ENCODE results near the gene CLDN11. TPM values are rescaled to one million over a fixed set of nuclear protein-coding genes. Genes with fewer than 3 reads are reported as not detected.

The CLDN11 gene
- total and polyA plus RNA-seq, 2 of the 8 experiments (the other 6 are each of a cell fraction or from before 2014, with no cell fraction given), result 4.8 to 12.5 TPM

- no peak for FAIRE-seq
- Histone ChIP-seq H3K14ac (ENCODE audit: insufficient read length) (no peak overlapping the region), H3K27me3 (replicated peaks in 1 of 4; ENCODE audit: control insufficient read depth in 3 of 4, extremely low read depth in 1 of 4, insufficient read depth in 3 of 4, low read length in 3 of 4) (no peaks in the 10 kb centered on the region), H3K27ac (ENCODE audit: low read depth, low read length) (no peak overlapping the region), H2BK20ac (ENCODE audit: low read length) (no peak overlapping the region), H3K4me2 (ENCODE audit: insufficient read depth in 1 of 2, low read depth in 2 of 2, low read length in 2 of 2) (no peak overlapping the region), H3K23ac (ENCODE audit: insufficient read length) (no peak overlapping the region), H2BK5ac (ENCODE audit: low read depth, low read length) (no peak overlapping the region), H4K91ac (replicated peaks; ENCODE audit: insufficient read length, low read length) (no peak overlapping the region), H4K5ac (ENCODE audit: insufficient read length, low read depth, low read length) (no peak overlapping the region), H2AK5ac (ENCODE audit: low read depth, low read length) (no peak overlapping the region), H3K79me2 (ENCODE audit: control insufficient read depth in 1 of 2, insufficient read depth in 2 of 2, low read length in 2 of 2) (peaks cover 0 to 69% of the 10 kb centered on the region in 2 experiments; a peak in 3 of 4 replicates), H3K36me3 (ENCODE audit: control insufficient read depth in 2 of 4, insufficient read depth in 4 of 4, low read length in 3 of 4) (peaks cover 11 to 68% (median 49%) of the 10 kb centered on the region in 4 experiments), H3K4me1 (replicated peaks in 1 of 4; ENCODE audit: control insufficient read depth in 3 of 4, insufficient read depth in 4 of 4, low read length in 3 of 4) (no peaks in the 10 kb centered on the region), H3K18ac (ENCODE audit: extremely low read depth, low read length) (no peak overlapping the region), H3K9me3 (ENCODE audit: insufficient read depth in 2 of 2, low read depth in 1 of 2, low read length in 1 of 2) (no peaks in the 10 kb centered on the region), H4K20me1 (replicated peaks in 1 of 2; ENCODE audit: control insufficient read depth in 1 of 2, insufficient read depth in 2 of 2, low read length in 2 of 2) (peaks cover 0 to 2% of the 10 kb centered on the region in 2 experiments), H2BK12ac (ENCODE audit: low read depth, low read length) (no peak overlapping the region), H3K9ac (replicated peaks in 1 of 4; ENCODE audit: extremely low read depth in 1 of 4, low read depth in 3 of 4, low read length in 3 of 4) (no peak overlapping the region), H2AFZ (ENCODE audit: low read length) (no peak overlapping the region), H3K56ac (replicated peaks; ENCODE audit: insufficient read length, low read depth, low read length) (no peak overlapping the region), H2BK15ac (ENCODE audit: low read length) (no peak overlapping the region), H4K8ac (ENCODE audit: extremely low read depth, insufficient read depth, low read length) (no peak overlapping the region), H3K23me2 (ENCODE audit: low read depth, low read length) (no peaks in the 10 kb centered on the region), H3K79me1 (ENCODE audit: low read depth, low read length) (no peaks in the 10 kb centered on the region; the same call in 1 of the 2 replicates), H3K4ac (replicated peaks; ENCODE audit: insufficient read length, low read depth, low read length) (no peak overlapping the region), H2BK120ac (replicated peaks; ENCODE audit: low read depth, low read length) (no peak overlapping the region), H3K4me3 (ENCODE audit: extremely low read depth in 1 of 4, insufficient read depth in 2 of 4, low read depth in 3 of 4, low read length in 4 of 4) (no peak overlapping the region)
- WGBS, 2 experiments (ENCODE audit: extremely low coverage in 1 of 2, insufficient coverage in 1 of 2, insufficient read length in 1 of 2, insufficient replicate concordance in 2 of 2, low coverage in 1 of 2, low lambda C conversion rate in 2 of 2, missing lambda C conversion rate in 1 of 2), result 92% methylated on average over 1 of the region's 1 CpG; no CpG with 5 or more reads in 1 of the 2 experiments
- ChIA-PET POLR2A (ENCODE audit: partially characterized antibody) (interaction anchor here (0.8 to 3.9 kb wide), 3 partner anchors 9 to 22 kb away, joined by 3 to 21 read pairs (median 6); no protein-coding TSS in a partner anchor), CTCF (ENCODE audit: partially characterized antibody) (interaction anchor here (2.7 kb wide), 1 partner anchor 9 kb away, joined by 10 read pairs; no protein-coding TSS in a partner anchor)
- TF ChIP-seq BRCA1 (IDR thresholded peaks at IDR 0.05; ENCODE audit: low read depth, low read length) (no peak), ASH2L (IDR thresholded peaks at IDR 0.05; ENCODE audit: low read length) (no peak), E2F6 (IDR thresholded peaks at IDR 0.05) (no peak)
- no peak for DNase-seq (ENCODE audit: low read depth in 1 of 2, low spot score in 2 of 2)
Measured at GRCh38 chr3:170383567-170383966, 35.1 kb upstream of the CLDN11 start.

Data from H1 (cell line).